GM18499 (cell line): ENCODE measurements around the gene BLNK.

Source experiments
- ATAC-seq: cut with Tn5 transposase; IDR thresholded peaks from one replicate; pipeline ENCODE4 v1.9.1; 2021; ENCODE audit warnings: moderate number of reproducible peaks; ENCODE audit not compliant: insufficient read depth, unreplicated experiment

BLNK gene

GRCh38 chr10:96165726-96166125 is 105.6 kb downstream of the BLNK start:
- no peak for ATAC-seq

- no peak for ATAC-seq
These were observed 118.3 kb downstream of the BLNK start for GRCh38 chr10:96153070-96153469.

GRCh38 chr10:96152437-96152836 is 118.9 kb downstream of the BLNK start:
- no peak for ATAC-seq
